RWPE2 (cell line): ENCODE data around the gene DPF1.

Experiments
- ATAC-seq: fragments of 200-7000 bp; cut with Tn5 transposase; 3 replicates; pipeline ENCODE4 v1.9.1; 2021; ENCODE audit warnings: low read depth
- DNase-seq: peaks from one replicate; pipeline ENCODE4 v3.0.0-alpha.2; 2020; ENCODE audit warnings: low spot score
- H3K27ac ChIP-seq: fragments of 450-650 bp; 2 replicates; pipeline ENCODE4 v1.5.1; 2017; ENCODE audit warnings: mild to moderate bottlenecking; ENCODE audit not compliant: poor library complexity, severe bottlenecking
- H3K27me3 ChIP-seq: fragments of 250-450 bp; sonication (Bioruptor Pico); 2 replicates; pipeline ENCODE4 v1.5.1; 2021; ENCODE audit warnings: mild to moderate bottlenecking, moderate library complexity; ENCODE audit not compliant: insufficient read depth, poor library complexity, severe bottlenecking
- H3K36me3 ChIP-seq: fragments of 250-450 bp; sonication (Bioruptor Pico); 2 replicates; pipeline ENCODE4 v1.5.1; 2020; ENCODE audit warnings: low read depth, mild to moderate bottlenecking, moderate library complexity
- H3K4me1 ChIP-seq: fragments of 250-450 bp; sonication (Bioruptor Pico); 2 replicates; pipeline ENCODE4 v1.5.1; 2021; ENCODE audit warnings: mild to moderate bottlenecking, moderate library complexity; ENCODE audit not compliant: insufficient read depth, poor library complexity, severe bottlenecking
- H3K4me3 ChIP-seq: fragments of 250-450 bp; sonication (Bioruptor Pico); 2 replicates; pipeline ENCODE4 v1.5.1; 2021; ENCODE audit warnings: mild to moderate bottlenecking, moderate library complexity; ENCODE audit not compliant: severe bottlenecking
- H3K9me3 ChIP-seq: fragments of 250-450 bp; sonication (Bioruptor Pico); 2 replicates; pipeline ENCODE4 v1.5.1; 2021; ENCODE audit warnings: mild to moderate bottlenecking, moderate library complexity; ENCODE audit not compliant: severe bottlenecking
- TF ChIP-seq, protein P1 (sequence below): fragments of 450-650 bp; IDR thresholded peaks from one replicate; pipeline ENCODE4 v1.5.1; 2017; ENCODE audit warnings: mild to moderate bottlenecking, moderate library complexity; ENCODE audit not compliant: poor library complexity, severe bottlenecking

Gene DPF1

GRCh38 chr19:38224014-38224862 is at the start of gene DPF1:
Gene DPF1 (minus strand): TSS chr19:38224222. CDS start chr19:38224142, 80 bp downstream.
- Histone ChIP-seq H3K4me1 (no peaks in the 10 kb centered on the region), H3K27ac (no peak within 1 kb of the TSS), H3K9me3 (no peaks in the 10 kb centered on the region), H3K27me3 (peaks cover 3% of the 10 kb centered on the region), H3K4me3 (peak within 1 kb of the TSS; percentile 41), H3K36me3 (no peaks in the 10 kb centered on the region)
- DNase-seq, result peak; percentile 88
- TF ChIP-seq, protein P1, sequence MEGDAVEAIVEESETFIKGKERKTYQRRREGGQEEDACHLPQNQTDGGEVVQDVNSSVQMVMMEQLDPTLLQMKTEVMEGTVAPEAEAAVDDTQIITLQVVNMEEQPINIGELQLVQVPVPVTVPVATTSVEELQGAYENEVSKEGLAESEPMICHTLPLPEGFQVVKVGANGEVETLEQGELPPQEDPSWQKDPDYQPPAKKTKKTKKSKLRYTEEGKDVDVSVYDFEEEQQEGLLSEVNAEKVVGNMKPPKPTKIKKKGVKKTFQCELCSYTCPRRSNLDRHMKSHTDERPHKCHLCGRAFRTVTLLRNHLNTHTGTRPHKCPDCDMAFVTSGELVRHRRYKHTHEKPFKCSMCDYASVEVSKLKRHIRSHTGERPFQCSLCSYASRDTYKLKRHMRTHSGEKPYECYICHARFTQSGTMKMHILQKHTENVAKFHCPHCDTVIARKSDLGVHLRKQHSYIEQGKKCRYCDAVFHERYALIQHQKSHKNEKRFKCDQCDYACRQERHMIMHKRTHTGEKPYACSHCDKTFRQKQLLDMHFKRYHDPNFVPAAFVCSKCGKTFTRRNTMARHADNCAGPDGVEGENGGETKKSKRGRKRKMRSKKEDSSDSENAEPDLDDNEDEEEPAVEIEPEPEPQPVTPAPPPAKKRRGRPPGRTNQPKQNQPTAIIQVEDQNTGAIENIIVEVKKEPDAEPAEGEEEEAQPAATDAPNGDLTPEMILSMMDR, result peak; percentile 32
- ATAC-seq, result peak; percentile 94

GRCh38 chr19:38273499-38273898 is 49.5 kb upstream of the DPF1 start:
- H3K36me3 ChIP-seq, result peaks cover 56% of the 10 kb centered on the region
- TF ChIP-seq, protein P1, result no peak
- H3K27me3 ChIP-seq, result no peaks in the 10 kb centered on the region
- H3K27ac ChIP-seq, result no peak overlapping the region
- DNase-seq, result no peak
- ATAC-seq, result no peak
- H3K4me1 ChIP-seq, result peaks cover 24% of the 10 kb centered on the region
- H3K4me3 ChIP-seq, result no peak overlapping the region
- H3K9me3 ChIP-seq, result no peaks in the 10 kb centered on the region

GRCh38 chr19:38270587-38271167 is 46.7 kb upstream of the DPF1 start:
- no peaks in the 10 kb centered on the region for H3K9me3 ChIP-seq
- H3K4me1 ChIP-seq, result peaks cover 20% of the 10 kb centered on the region
- DNase-seq (no peak), ATAC-seq (no peak)
- no peaks in the 10 kb centered on the region for H3K27me3 ChIP-seq
- H3K4me3 ChIP-seq, result no peak overlapping the region
- TF ChIP-seq, protein P1, result no peak
- H3K27ac ChIP-seq, result peak overlapping the region; percentile 87
- peaks cover 47% of the 10 kb centered on the region for H3K36me3 ChIP-seq

GRCh38 chr19:38268539-38268938 is 44.5 kb upstream of the DPF1 start:
- ATAC-seq (no peak), DNase-seq (no peak)
- Histone ChIP-seq H3K9me3 (no peaks in the 10 kb centered on the region), H3K4me3 (no peak overlapping the region), H3K27me3 (no peaks in the 10 kb centered on the region), H3K4me1 (peaks cover 26% of the 10 kb centered on the region), H3K36me3 (peaks cover 32% of the 10 kb centered on the region), H3K27ac (peak overlapping the region; percentile 87)
- TF ChIP-seq, protein P1, result no peak
